Umbilical cord (tissue), 2 donors: ENCODE measurements around the gene CD200. TPM values are rescaled to one million over a fixed set of nuclear protein-coding genes. Genes with fewer than 3 reads are reported as not detected.

Experiments
- DNase-seq: peaks from one replicate; pipeline ENCODE4 v3.0.0-alpha.2; 2015; ENCODE audit warnings: low spot score
- total RNA-seq: library from RNA; depleted of rRNA; stranded (reverse); fragments of >200 nt; gene quantifications from one replicate; pipeline ENCODE4 v1.2.3, GENCODE V29; 2014; ENCODE audit warnings: low replicate concordance; ENCODE audit not compliant: insufficient read depth

CD200 gene
- total RNA-seq, 1 donor from 2014 or later: 13.2 TPM

DNA sequence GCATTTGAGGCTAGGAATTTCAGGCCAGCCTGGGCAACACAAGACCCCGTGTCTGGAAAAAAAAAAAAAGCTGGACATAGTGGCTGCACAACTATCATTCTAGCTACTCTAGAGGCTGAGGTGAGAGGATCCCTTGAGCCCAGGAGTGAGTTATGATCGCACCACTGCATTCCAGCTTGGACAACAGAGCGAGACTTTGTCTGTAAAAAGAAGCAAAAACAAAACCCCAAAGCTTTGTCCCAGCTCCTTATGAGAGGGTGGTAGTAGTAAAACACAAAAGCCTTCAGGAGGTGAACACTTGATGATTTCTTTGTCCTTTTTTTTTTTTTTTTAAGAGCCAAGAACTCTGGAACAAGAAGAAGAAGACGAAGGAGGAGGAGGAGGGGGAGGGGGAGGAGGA lies 1.1 kb upstream of the CD200 start:
- no peak for DNase-seq

DNA sequence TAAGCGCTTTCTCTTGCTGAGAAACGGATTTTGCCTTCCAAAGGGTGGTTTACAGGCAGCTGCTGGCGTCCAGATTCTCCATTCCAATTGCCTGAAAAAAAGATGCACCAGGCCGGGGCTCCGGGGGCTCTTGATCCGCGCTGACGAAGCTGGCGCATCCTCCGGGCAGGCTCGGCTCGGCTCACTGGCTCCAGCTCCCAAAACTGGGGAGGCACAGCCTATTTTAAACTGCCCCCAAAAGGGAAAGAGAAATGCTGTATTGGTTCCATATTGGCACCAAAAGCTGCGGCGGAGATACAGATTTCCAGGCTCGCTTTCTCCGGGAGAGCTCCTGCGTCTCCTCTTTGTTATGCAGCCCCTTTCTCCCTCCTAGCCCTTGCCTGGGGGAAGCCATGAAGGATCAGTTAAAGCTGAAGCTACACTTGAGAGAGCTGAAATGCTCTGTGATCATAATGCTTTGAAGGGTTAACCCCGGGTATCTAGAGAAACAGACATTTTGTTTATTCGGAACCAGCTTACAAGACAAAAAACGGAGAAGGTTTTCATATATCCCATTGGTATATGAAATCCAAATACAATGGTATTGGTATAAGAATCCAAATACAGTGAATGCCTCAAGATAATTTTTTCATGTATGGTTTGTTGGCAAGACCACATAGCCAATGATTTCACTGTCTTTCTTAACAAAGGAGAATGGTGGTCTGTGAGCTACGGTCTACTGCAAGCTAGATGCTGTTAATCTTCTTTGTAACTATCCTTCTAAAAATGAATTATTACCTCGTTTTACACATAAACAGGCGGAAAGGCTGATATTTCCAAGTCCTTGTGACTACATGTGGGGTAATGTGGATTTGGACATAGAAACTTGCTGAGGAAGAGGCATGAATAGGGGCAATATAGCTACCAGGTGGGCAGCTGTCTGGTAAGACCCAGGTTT lies 693 bp downstream of the CD200 start:
- peak; percentile 79 for DNase-seq

- peak; percentile 91 for DNase-seq
Measured at GRCh38 chr3:112334691-112335433, 1.9 kb downstream of the CD200 start.

GRCh38 chr3:112335434-112335781 lies 2.5 kb downstream of the CD200 start:
- DNase-seq: no peak

DNA sequence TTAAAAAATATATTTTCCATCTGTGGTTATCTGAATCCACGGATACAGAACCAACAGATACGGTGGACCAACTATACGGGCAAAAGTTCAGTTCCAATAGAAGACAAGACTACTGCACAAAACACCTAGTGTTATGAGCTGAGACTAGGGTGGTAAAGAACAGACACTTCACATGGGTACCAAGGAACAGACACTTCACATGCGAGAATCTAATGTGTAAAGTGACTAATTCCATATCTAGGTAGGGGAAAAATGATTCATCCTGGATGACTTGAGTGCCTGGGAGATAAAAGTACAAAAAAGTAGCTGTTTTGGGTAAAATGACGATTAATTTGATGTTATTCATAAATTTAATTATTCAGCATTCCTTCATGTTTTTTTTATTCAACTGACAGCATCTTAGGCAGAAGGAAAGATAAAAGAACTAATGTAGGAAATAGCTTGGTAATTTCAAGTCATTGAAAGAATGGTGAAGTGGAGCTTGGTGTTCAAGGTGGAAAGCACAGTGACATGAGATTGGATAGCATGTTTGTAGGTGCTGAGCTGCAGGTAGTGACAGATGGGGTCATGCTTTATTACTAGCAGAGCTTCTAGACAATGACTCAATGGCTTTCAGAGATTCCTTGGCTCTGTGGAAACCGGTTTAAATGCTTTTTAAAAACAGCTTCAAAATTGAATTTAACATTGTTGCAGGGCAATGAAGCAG lies 5.2 kb downstream of the CD200 start:
- DNase-seq: no peak

- no peak for DNase-seq
Measured at GRCh38 chr3:112338727-112339056, 5.7 kb downstream of the CD200 start.

- peak; percentile 55 for DNase-seq
Measured at GRCh38 chr3:112339134-112339533, 6.2 kb downstream of the CD200 start.

- no peak for DNase-seq
Measured at GRCh38 chr3:112339609-112340008, 6.7 kb downstream of the CD200 start.

- DNase-seq: no peak
Measured at GRCh38 chr3:112341386-112341785, 8.4 kb downstream of the CD200 start.

DNA sequence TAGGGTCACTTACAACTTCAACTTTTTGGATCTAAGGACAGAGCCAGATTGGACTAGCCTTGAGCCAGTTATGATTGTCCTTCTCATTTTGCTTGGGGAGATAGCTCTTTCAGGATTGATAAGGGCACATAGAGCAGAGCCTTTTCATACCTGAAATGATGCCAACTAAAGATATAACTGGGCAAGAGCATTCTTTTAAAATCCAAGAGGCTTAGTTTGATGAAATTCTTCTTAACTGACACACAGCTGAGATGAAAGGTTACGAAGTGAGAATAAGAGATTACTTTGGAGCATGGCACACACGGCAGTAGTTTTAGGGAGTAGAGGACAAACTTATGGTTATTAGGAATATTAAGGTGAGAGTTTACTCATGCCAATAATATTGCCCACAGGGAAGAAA lies 12.7 kb downstream of the CD200 start:
- DNase-seq: no peak

- no peak for DNase-seq
Measured at GRCh38 chr3:112346491-112347122, 13.7 kb downstream of the CD200 start.

DNA sequence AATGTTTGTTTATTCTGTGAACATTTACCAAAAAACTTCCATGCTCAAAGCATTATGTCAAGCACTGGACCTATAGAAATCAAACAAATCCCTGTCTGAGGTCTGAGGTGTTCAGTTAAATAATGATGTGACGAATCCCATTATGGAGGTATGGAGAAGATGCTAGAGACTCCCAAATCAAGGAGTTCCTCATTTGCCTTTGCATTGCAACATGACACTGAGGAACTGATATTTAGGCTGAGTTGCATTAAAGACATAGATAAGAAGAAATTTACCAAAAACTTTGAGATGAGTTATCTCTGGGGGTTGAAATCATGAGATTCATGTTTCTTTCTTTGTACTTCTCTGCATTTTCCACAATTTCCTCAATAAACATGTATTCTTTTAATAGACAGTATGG lies 16.0 kb downstream of the CD200 start:
- DNase-seq: no peak

- no peak for DNase-seq
Measured at GRCh38 chr3:112349557-112349956, 16.6 kb downstream of the CD200 start.

- DNase-seq: no peak
Measured at GRCh38 chr3:112350018-112350810, 17.3 kb downstream of the CD200 start.

DNA sequence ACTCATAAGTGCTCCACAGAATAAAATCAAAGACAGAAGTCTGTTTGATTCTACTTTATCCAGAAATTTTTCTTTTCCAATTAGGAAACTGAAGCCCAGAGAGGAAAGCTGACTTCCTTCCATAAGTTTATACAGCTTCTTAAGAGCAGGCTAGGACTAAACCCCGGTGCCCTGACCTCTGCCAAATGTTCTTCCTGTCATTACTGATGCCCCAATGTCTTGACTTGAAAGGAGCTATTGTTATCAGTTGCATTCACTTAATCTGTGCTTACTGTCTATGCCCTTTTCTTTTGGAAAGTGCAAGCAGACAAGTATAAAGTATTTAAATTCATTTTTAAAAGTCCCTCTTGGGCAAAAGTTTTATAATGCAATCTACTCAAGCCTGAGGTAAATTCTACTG lies 18.1 kb downstream of the CD200 start:
- DNase-seq: no peak

- DNase-seq: no peak
Measured at GRCh38 chr3:112351823-112352222, 18.9 kb downstream of the CD200 start.

GRCh38 chr3:112352720-112353119 lies 19.8 kb downstream of the CD200 start:
- DNase-seq: no peak

GRCh38 chr3:112353365-112353764 lies 20.4 kb downstream of the CD200 start:
- no peak for DNase-seq

DNA sequence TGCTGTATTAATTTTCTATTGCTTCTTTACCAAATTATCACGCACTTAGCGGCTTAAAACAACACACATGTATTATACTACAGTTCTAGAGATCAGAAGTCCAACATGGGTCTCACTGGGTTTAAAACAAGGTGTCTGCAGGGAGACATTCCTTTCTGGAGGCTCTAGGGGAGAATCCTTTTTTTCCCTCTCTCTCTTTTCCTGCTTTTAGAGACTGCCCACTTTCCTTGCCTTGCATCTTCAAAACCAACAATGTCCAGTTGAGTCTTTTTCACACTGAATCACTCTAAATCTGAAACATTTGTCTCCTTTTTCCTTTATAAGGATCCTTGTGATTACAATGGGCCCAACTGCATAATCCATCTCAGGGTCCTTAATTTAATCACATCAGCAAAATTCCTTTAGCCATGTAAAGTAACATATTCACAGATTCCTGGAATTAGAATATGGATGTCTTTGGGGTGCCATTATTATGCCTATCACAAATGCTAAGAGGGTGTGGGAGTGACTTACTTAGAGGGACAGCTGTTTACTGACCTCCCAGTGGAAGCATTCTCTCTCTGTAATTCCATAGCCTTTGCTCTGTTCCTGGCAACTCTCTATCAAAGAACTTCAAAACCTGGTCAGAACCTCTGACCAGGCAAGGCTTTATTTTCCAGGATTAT lies 21.8 kb downstream of the CD200 start:
- no peak for DNase-seq

DNA sequence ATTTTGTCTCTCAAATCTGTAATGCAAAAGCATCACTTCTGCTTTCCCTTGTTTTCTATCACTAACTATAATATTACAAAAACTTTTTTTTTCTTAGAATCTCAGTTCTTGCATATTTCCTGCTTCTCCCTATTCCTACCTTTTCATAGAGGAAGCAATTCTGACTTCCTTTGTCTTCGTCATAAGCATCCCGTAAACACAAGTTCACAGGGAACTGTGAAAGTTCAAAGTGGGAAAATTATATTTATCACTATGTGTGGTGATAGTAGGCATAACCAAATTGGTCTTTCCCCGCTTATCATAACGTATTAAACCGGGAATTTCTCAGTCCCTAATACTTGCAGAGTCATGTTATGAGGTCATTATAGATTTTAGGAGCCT lies 22.3 kb downstream of the CD200 start:
- no peak for DNase-seq
